ENCODE data around the gene PARD3B.

DNA sequence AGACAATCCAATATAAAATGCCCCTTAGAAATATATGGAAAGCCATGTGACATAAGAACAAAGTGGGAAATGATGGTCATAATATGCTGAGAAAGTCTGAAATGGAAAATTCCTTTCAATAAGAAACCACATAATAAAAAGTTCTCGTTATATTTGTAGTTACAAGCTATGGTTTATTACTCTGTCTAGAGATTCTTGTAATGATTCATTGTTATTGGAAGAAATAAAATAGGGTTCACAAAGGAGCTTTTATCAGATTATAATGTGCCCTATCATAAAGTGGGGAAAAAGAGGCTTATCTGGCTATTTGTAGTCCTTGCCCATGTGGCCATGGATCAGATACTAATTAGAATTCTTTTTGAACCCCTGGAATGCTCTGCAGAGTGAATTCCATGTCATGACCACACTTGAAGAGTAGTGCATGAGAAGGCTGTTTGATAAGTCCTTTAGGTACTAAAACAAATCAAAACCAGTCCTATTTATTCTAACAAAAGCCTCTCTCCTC is 716.3 kb downstream of the PARD3B start:
- TF ChIP-seq, protein P1, sequence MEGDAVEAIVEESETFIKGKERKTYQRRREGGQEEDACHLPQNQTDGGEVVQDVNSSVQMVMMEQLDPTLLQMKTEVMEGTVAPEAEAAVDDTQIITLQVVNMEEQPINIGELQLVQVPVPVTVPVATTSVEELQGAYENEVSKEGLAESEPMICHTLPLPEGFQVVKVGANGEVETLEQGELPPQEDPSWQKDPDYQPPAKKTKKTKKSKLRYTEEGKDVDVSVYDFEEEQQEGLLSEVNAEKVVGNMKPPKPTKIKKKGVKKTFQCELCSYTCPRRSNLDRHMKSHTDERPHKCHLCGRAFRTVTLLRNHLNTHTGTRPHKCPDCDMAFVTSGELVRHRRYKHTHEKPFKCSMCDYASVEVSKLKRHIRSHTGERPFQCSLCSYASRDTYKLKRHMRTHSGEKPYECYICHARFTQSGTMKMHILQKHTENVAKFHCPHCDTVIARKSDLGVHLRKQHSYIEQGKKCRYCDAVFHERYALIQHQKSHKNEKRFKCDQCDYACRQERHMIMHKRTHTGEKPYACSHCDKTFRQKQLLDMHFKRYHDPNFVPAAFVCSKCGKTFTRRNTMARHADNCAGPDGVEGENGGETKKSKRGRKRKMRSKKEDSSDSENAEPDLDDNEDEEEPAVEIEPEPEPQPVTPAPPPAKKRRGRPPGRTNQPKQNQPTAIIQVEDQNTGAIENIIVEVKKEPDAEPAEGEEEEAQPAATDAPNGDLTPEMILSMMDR (conservative IDR thresholded peaks at IDR 0.05; ENCODE audit: low read depth, low read length): no peak
- no peak for TF ChIP-seq BHLHE40 (IDR thresholded peaks at IDR 0.05; ENCODE audit: low read depth, low read length)
- TF ChIP-seq SMC3 (IDR thresholded peaks at IDR 0.05; ENCODE audit: low read depth, low read length): no peak
- no peak for TF ChIP-seq RFX5 (IDR thresholded peaks at IDR 0.05; ENCODE audit: low read depth, low read length)
- TF ChIP-seq, protein P2, sequence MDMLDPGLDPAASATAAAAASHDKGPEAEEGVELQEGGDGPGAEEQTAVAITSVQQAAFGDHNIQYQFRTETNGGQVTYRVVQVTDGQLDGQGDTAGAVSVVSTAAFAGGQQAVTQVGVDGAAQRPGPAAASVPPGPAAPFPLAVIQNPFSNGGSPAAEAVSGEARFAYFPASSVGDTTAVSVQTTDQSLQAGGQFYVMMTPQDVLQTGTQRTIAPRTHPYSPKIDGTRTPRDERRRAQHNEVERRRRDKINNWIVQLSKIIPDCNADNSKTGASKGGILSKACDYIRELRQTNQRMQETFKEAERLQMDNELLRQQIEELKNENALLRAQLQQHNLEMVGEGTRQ (IDR thresholded peaks at IDR 0.05; ENCODE audit: low read depth, low read length): no peak
- TF ChIP-seq MAZ (IDR thresholded peaks at IDR 0.05; ENCODE audit: borderline replicate concordance, low read depth, low read length): no peak
- no peak for TF ChIP-seq CEBPB (IDR thresholded peaks at IDR 0.05; ENCODE audit: low read depth, low read length)
- TF ChIP-seq CHD1 (IDR thresholded peaks at IDR 0.05; ENCODE audit: low read depth, low read length): no peak
- no peak for TF ChIP-seq POLR2A (IDR thresholded peaks at IDR 0.05; ENCODE audit: low read depth, low read length)
